Activated CD4-positive, alpha-beta T cell treated with anti-CD3 and anti-CD28 coated beads, Interleukin-2, amount 10 ng/mL, durations not matched to agents 24 days and 14 days (primary cell): Measurements from ENCODE around the gene LDHA. TPM values are rescaled to one million over a fixed set of nuclear protein-coding genes. Genes with fewer than 3 reads are reported as not detected.

ENCODE experiments used
- DNase-seq: peaks from one replicate; pipeline ENCODE4 v3.0.0; 2022
- H3K27ac Mint-ChIP-seq: one replicate; pipeline ENCODE4 v1.8.0; 2022; ENCODE audit warnings: mild to moderate bottlenecking, mixed read lengths
- H3K27me3 Mint-ChIP-seq: one replicate; pipeline ENCODE4 v1.8.0; 2022; ENCODE audit warnings: mixed read lengths
- H3K36me3 Mint-ChIP-seq: one replicate; pipeline ENCODE4 v1.8.0; 2022; ENCODE audit warnings: low read depth, mild to moderate bottlenecking, mixed read lengths
- H3K4me1 Mint-ChIP-seq: one replicate; pipeline ENCODE4 v1.8.0; 2021; ENCODE audit warnings: mixed read lengths
- H3K4me3 Mint-ChIP-seq: one replicate; pipeline ENCODE4 v1.8.0; 2022; ENCODE audit warnings: mild to moderate bottlenecking, moderate library complexity, mixed read lengths
- H3K9me3 Mint-ChIP-seq: one replicate; pipeline ENCODE4 v1.8.0; 2021; ENCODE audit warnings: mixed read lengths
- intact Hi-C: fragments of 100-400 bp; cut with micrococcal nuclease; formaldehyde crosslinking; loops from one replicate; pipeline ENCODE4 v1.15.1; 2023
- total RNA-seq: library from RNA; stranded (reverse); gene quantifications from 2 replicates; pipeline ENCODE4 v1.2.3, GENCODE V29; 2022

LDHA gene
- 1,753 and 1,772 TPM in 2 replicates for total RNA-seq

DNA sequence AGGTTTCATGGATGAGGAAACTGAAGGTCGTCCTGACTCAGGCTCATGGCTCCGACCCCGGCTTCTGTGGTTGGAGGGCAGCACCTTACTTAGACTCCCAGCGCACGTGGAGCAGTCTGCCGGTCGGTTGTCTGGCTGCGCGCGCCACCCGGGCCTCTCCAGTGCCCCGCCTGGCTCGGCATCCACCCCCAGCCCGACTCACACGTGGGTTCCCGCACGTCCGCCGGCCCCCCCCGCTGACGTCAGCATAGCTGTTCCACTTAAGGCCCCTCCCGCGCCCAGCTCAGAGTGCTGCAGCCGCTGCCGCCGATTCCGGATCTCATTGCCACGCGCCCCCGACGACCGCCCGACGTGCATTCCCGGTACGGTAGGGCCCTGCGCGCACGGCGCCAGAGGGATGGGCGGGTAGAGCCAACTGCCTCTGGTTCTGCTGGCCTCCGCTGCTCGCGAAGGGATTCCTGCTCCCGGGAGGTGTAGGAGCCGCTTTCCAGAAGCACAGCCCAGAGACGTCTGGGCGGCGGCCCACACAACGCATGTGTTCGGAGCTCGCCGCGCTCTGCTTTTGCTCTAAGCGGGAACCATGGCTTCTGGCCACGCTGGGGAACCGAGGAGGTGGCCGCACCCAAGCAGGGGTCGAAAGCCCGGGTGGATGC, at the start of gene LDHA:
LDHA (plus strand) TSS at position 289 of the 653 bp plus-strand sequence. CDS start 2,280 bp downstream, outside the sequence.
- H3K27me3 Mint-ChIP-seq = no peaks in the 10 kb centered on the region
- H3K9me3 Mint-ChIP-seq = no peaks in the 10 kb centered on the region
- H3K27ac Mint-ChIP-seq = peak within 1 kb of the TSS; percentile 98
- intact Hi-C loops = loop anchor here (1.0 to 10.0 kb wide), 5 partner anchors 10 to 1120 kb away; partner anchors contain the start of genes E2F8, GTF2H1, HPS5 and NUCB2
- peaks cover 48% of the 10 kb centered on the region for H3K36me3 Mint-ChIP-seq
- peaks cover 52% of the 10 kb centered on the region for H3K4me1 Mint-ChIP-seq
- peak within 1 kb of the TSS; percentile 97 for H3K4me3 Mint-ChIP-seq
- DNase-seq = peak; percentile 99

DNA sequence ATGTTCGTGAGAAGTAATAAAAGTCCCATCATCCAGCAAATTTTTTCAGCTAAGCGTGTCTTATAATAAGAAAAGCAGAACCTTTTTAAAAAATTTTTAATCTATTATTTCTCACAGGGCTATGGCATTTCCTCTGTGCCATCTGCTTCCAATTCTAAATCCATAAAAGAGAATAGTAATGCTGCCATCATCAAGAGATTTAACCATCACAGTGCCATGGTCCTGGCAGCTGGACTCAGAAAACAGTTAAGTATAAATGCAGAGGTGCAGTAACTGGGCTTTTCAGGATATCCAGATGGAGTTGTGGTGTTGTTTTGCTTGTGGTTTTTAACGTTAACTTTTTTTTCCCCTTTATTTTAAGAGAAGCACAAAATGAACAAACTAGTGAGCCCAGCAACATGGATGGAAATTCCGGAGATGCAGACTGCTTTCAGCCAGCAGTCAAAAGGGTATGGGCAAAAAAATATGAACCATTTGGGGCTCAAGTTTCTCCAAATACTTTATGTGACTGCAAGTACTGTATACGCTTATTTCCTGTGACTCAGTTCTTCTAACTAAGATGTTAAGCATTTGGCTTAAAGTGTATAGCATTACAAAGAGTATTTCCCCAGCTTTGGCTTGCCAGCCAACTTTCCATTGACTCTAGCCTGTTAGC, 46.8 kb upstream of the LDHA start:
- H3K36me3 Mint-ChIP-seq = peaks cover 44% of the 10 kb centered on the region
- DNase-seq = no peak
- peaks cover 3% of the 10 kb centered on the region for H3K4me1 Mint-ChIP-seq
- intact Hi-C loops = no loop called here
- no peak overlapping the region for H3K4me3 Mint-ChIP-seq
- H3K27me3 Mint-ChIP-seq = no peaks in the 10 kb centered on the region
- H3K27ac Mint-ChIP-seq = peak overlapping the region; percentile 53
- H3K9me3 Mint-ChIP-seq = no peaks in the 10 kb centered on the region

- Mint-ChIP-seq H3K4me1 (peaks cover 3% of the 10 kb centered on the region), H3K27ac (no peak overlapping the region), H3K27me3 (no peaks in the 10 kb centered on the region), H3K9me3 (no peaks in the 10 kb centered on the region), H3K4me3 (no peak overlapping the region), H3K36me3 (peaks cover 54% of the 10 kb centered on the region)
- intact Hi-C loops = no loop called here
- DNase-seq = no peak
Observed at GRCh38 chr11:18352581-18352980, 41.8 kb upstream of the LDHA start.

DNA sequence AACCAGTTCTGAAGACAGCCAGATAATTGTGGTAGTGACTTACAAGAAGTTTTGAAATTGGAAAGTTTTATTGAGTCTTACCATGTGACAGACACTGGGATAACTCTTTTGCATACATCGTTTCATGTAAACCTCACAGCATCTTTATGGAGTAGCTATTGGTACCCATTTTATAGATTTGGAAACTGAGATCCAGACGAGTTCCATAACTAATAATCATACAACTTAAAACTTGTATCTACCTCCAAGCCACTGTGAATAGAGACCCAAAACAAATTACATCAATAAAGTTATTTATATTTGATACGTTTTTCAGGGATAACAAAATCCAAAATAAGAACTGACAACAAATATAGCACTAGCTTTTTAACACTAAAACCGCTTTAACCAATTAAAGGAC, 35.7 kb upstream of the LDHA start:
- no peak overlapping the region for H3K27ac Mint-ChIP-seq
- H3K4me3 Mint-ChIP-seq = no peak overlapping the region
- no peak for DNase-seq
- peaks cover 54% of the 10 kb centered on the region for H3K36me3 Mint-ChIP-seq
- intact Hi-C loops = no loop called here
- H3K4me1 Mint-ChIP-seq = no peaks in the 10 kb centered on the region
- no peaks in the 10 kb centered on the region for H3K9me3 Mint-ChIP-seq
- H3K27me3 Mint-ChIP-seq = no peaks in the 10 kb centered on the region

DNA sequence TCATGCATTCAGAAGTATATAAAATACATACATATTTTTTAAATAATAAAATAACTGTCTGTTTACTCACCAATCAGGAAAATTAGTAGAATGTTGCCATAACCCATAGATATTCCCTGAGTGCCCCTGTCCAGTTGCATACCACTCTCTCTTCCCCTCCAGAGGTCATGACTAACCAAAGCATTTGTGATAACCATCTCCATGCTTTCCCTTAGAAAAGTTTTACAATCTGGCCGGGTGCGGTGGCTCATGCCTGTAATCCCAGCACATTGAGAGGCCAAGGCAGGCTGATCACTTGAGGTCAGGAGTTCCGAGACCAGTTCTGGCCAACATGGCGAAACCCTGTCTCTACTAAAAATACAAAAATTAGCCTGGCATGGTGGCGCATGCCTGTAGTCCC, 33.2 kb upstream of the LDHA start:
- no peak overlapping the region for H3K4me3 Mint-ChIP-seq
- H3K27me3 Mint-ChIP-seq = no peaks in the 10 kb centered on the region
- peak overlapping the region; percentile 20 for H3K27ac Mint-ChIP-seq
- intact Hi-C loops = no loop called here
- H3K36me3 Mint-ChIP-seq = peaks cover 60% of the 10 kb centered on the region
- H3K9me3 Mint-ChIP-seq = no peaks in the 10 kb centered on the region
- DNase-seq = no peak
- H3K4me1 Mint-ChIP-seq = peaks cover 3% of the 10 kb centered on the region

GRCh38 chr11:18364495-18365073, 29.8 kb upstream of the LDHA start:
- Mint-ChIP-seq H3K9me3 (no peaks in the 10 kb centered on the region), H3K27ac (no peak overlapping the region), H3K36me3 (peaks cover 53% of the 10 kb centered on the region), H3K27me3 (no peaks in the 10 kb centered on the region), H3K4me3 (no peak overlapping the region), H3K4me1 (peaks cover 7% of the 10 kb centered on the region)
- intact Hi-C loops = no loop called here
- DNase-seq = no peak

DNA sequence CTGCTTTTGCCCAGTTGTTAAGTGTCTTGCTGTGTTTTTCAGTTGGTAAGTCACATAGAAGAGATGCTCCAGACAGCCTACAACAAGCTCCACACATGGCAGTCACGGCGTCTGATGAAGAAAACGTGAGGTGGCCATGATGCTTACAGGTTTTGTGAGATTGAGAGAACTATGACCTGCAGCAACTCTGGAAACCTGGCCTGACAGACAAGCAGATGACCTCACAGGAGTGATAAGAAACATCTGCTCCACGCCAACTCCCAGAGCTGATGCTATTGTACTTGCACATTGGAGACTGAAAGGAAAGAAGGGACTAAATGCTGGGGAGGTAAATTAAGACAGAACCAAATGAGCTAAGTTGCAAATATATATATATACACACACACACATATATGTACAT, 28.6 kb upstream of the LDHA start:
- H3K36me3 Mint-ChIP-seq = peaks cover 49% of the 10 kb centered on the region
- H3K27me3 Mint-ChIP-seq = no peaks in the 10 kb centered on the region
- intact Hi-C loops = no loop called here

DNA sequence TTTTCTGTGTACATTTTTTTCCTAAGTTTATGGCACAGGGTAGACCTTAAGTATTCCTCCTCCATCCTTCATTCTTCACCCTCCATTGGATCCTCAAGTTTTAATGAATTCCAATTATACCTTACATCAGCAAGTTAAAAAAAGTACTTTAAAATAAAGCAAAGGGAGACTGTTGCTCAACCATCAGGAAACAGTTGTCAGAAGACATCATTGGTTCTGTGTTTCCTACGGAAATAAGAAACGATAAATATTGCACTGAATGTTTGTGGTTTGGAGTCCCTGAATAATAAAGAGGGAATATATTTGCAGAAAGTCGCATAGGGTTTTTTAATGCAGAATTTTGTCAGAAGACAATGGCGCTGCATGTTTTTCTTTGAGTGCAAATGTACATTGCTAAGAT, 28.1 kb upstream of the LDHA start:
- intact Hi-C loops = no loop called here

More for the DNA sequence above, 28.6 kb upstream of the LDHA start:
- H3K27ac Mint-ChIP-seq = peak overlapping the region; percentile 18
- no peak overlapping the region for H3K4me3 Mint-ChIP-seq
- DNase-seq = no peak
- H3K9me3 Mint-ChIP-seq = no peaks in the 10 kb centered on the region
- peaks cover 7% of the 10 kb centered on the region for H3K4me1 Mint-ChIP-seq

DNA sequence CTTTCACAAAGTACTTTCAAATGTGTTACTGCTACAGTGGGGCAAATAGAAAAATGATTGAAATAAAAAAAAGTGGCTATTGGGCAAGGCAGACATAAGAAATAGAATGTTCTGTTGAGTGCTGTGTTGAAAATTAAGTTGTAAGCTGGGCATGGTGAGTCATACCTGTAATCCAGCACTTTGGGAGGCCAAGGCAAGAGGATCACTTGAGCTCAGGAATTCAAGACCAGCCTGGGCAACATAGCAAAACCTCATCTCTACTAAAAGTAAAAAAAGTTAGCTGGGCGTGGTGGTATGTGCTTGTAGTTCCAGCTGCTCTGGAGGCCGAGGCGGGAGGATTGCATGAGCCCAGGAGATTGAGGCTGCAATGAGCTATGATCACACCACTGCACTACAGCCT, 26.9 kb upstream of the LDHA start:
- no peak overlapping the region for H3K27ac Mint-ChIP-seq
- no peak overlapping the region for H3K4me3 Mint-ChIP-seq
- no peaks in the 10 kb centered on the region for H3K9me3 Mint-ChIP-seq
- H3K36me3 Mint-ChIP-seq = peaks cover 44% of the 10 kb centered on the region
- peaks cover 10% of the 10 kb centered on the region for H3K4me1 Mint-ChIP-seq
- intact Hi-C loops = no loop called here
- DNase-seq = no peak
- H3K27me3 Mint-ChIP-seq = no peaks in the 10 kb centered on the region

More for the DNA sequence above, 28.1 kb upstream of the LDHA start:
- H3K4me1 Mint-ChIP-seq = peaks cover 9% of the 10 kb centered on the region
- no peak overlapping the region for H3K27ac Mint-ChIP-seq
- H3K4me3 Mint-ChIP-seq = no peak overlapping the region
- DNase-seq = no peak
- peaks cover 48% of the 10 kb centered on the region for H3K36me3 Mint-ChIP-seq
- H3K9me3 Mint-ChIP-seq = no peaks in the 10 kb centered on the region
- no peaks in the 10 kb centered on the region for H3K27me3 Mint-ChIP-seq

GRCh38 chr11:18368221-18368620, 26.1 kb upstream of the LDHA start:
- Mint-ChIP-seq H3K27ac (no peak overlapping the region), H3K4me3 (no peak overlapping the region), H3K36me3 (peaks cover 44% of the 10 kb centered on the region), H3K4me1 (peaks cover 10% of the 10 kb centered on the region), H3K9me3 (no peaks in the 10 kb centered on the region), H3K27me3 (no peaks in the 10 kb centered on the region)
- no peak for DNase-seq
- intact Hi-C loops = no loop called here

DNA sequence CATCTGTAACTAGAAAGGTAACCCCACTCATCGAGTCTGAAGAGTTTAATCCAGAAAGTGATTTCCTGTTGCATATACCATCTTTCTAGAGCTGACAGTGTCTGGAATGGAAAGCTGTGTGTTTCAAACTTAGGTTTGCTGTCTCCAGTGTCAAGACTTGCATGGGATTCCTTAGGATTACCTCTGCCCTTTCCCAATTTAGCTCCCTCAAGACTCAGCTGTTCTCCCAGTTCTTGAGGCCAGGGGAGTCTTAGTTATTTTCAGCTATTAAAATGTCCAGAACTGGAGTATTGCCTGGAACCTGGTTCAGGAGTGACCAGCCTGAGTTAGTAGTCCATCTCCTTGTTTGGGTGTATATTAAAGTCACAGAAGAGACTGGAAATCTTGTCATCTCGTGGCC, 25.0 kb upstream of the LDHA start:
- no peaks in the 10 kb centered on the region for H3K9me3 Mint-ChIP-seq
- no peak overlapping the region for H3K4me3 Mint-ChIP-seq
- peaks cover 34% of the 10 kb centered on the region for H3K36me3 Mint-ChIP-seq
- peaks cover 10% of the 10 kb centered on the region for H3K4me1 Mint-ChIP-seq
- intact Hi-C loops = no loop called here
- peak overlapping the region; percentile 57 for H3K27ac Mint-ChIP-seq
- H3K27me3 Mint-ChIP-seq = no peaks in the 10 kb centered on the region
- DNase-seq = no peak

- Mint-ChIP-seq H3K9me3 (no peaks in the 10 kb centered on the region), H3K4me1 (peaks cover 6% of the 10 kb centered on the region), H3K4me3 (no peak overlapping the region), H3K27me3 (no peaks in the 10 kb centered on the region), H3K36me3 (peaks cover 22% of the 10 kb centered on the region), H3K27ac (no peak overlapping the region)
- intact Hi-C loops = no loop called here
- DNase-seq = no peak
Observed at GRCh38 chr11:18371279-18371678, 23.1 kb upstream of the LDHA start.

DNA sequence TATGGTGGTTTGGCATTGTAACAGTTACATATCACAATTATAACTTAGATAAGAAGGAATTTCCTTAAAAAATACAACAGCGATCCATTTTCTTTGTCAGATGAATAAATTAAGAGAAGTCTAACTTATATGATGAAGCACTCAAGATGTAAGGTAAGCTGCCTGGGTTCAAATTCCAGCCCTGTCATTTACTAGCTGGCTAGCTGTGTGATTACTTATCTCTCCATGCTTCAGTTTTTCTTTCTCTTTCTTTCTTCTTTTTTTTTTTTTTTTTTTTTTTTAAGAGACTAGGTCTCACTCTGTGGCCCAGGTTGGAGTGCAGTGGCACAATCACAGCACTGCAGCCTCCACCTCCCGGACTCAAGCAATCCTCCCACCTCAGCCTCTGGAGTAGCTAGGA, 22.2 kb upstream of the LDHA start:
- Mint-ChIP-seq H3K27ac (no peak overlapping the region), H3K9me3 (no peaks in the 10 kb centered on the region), H3K4me3 (no peak overlapping the region), H3K27me3 (no peaks in the 10 kb centered on the region), H3K36me3 (peaks cover 16% of the 10 kb centered on the region), H3K4me1 (peaks cover 6% of the 10 kb centered on the region)
- intact Hi-C loops = no loop called here
- no peak for DNase-seq

GRCh38 chr11:18374956-18375355, 19.4 kb upstream of the LDHA start:
- intact Hi-C loops = no loop called here
- no peak overlapping the region for H3K4me3 Mint-ChIP-seq
- DNase-seq = no peak
- no peaks in the 10 kb centered on the region for H3K27me3 Mint-ChIP-seq
- no peak overlapping the region for H3K27ac Mint-ChIP-seq
- peaks cover 2% of the 10 kb centered on the region for H3K36me3 Mint-ChIP-seq
- H3K9me3 Mint-ChIP-seq = no peaks in the 10 kb centered on the region
- H3K4me1 Mint-ChIP-seq = peaks cover 3% of the 10 kb centered on the region
